ENCODE measurements around the gene NR3C1. TPM values are rescaled to one million over a fixed set of nuclear protein-coding genes. Genes with fewer than 3 reads are reported as not detected.

NR3C1 gene
- total and polyA plus RNA-seq, 2 of the 4 experiments (the other 2 are of a cell fraction): 13.7 to 77.4 TPM

- H3K4me2 ChIP-seq (ENCODE audit: low read depth, low read length): no peak overlapping the region
Observed at GRCh38 chr5:143340891-143341685, 62.4 kb downstream of the NR3C1 start.

More at GRCh38 chr5:143340891-143341685, 62.4 kb downstream of the NR3C1 start:
- Histone ChIP-seq H4K91ac (ENCODE audit: insufficient read depth, low read depth, low read length) (no peak overlapping the region), H3K9me1 (ENCODE audit: insufficient read depth, low read length) (peaks cover 13% of the 10 kb centered on the region), H3K27ac (ENCODE audit: insufficient read depth, low read length) (no peak overlapping the region; the same call in 1 of the 2 replicates), H3K56ac (ENCODE audit: extremely low read depth, insufficient read depth, low read length) (no peak overlapping the region), H2AK5ac (ENCODE audit: low read depth, low read length) (no peak overlapping the region), H2AK9ac (replicated peaks; ENCODE audit: low read depth, low read length, poor library complexity) (no peak overlapping the region), H4K5ac (ENCODE audit: low read depth, low read length) (no peak overlapping the region), H3K4me3 (ENCODE audit: insufficient read depth, low read depth, low read length) (no peak overlapping the region), H3K27me3 (ENCODE audit: control insufficient read depth, insufficient read depth, low read length) (no peaks in the 10 kb centered on the region), H2BK5ac (ENCODE audit: low read depth, low read length, poor library complexity, severe bottlenecking) (peak overlapping the region; percentile 53), H2BK15ac (ENCODE audit: low read depth, low read length) (no peak overlapping the region), H2BK120ac (ENCODE audit: low read depth, low read length) (peak overlapping the region; percentile 16; the same call in 1 of the 2 replicates), H3K79me1 (ENCODE audit: low read depth in 1 of 2, low read length in 2 of 2) (peaks cover 24 to 73% of the 10 kb centered on the region in 2 experiments), H2AFZ (replicated peaks; ENCODE audit: low read length, poor library complexity) (no peak overlapping the region), H3K23ac (ENCODE audit: low read depth, low read length) (no peak overlapping the region), H4K20me1 (ENCODE audit: insufficient read depth, low read length) (peaks cover 36% of the 10 kb centered on the region; the same call in 1 of the 2 replicates), H3K4ac (ENCODE audit: low read depth, low read length) (no peak overlapping the region), H2BK20ac (ENCODE audit: low read depth, low read length) (peak overlapping the region; percentile 21; the same call in 1 of the 2 replicates), H3K9ac (ENCODE audit: low read depth, low read length) (no peak overlapping the region), H3K9me3 (ENCODE audit: control insufficient read depth, insufficient read depth, low read length) (no peaks in the 10 kb centered on the region), H3K14ac (replicated peaks; ENCODE audit: low read depth, low read length) (no peak overlapping the region; the same call in 1 of the 2 replicates), H4K8ac (ENCODE audit: low read depth in 2 of 2, low read length in 2 of 2) (peak overlapping the region in 1 of 2 experiments; percentile 10; a peak in 1 of 4 replicates), H3K36me3 (ENCODE audit: control insufficient read depth, insufficient read depth, low read length) (no peaks in the 10 kb centered on the region; the same call in none of the 2 replicates), H3K4me1 (ENCODE audit: control insufficient read depth, insufficient read depth, low read length) (peaks cover 6% of the 10 kb centered on the region), H3K18ac (ENCODE audit: low read depth, low read length) (no peak overlapping the region; the same call in 1 of the 2 replicates)
- POLR2A ChIA-PET (ENCODE audit: unreplicated experiment): no interaction called here
- ATAC-seq (ENCODE audit: low read depth) (no peak), DNase-seq (peak; percentile 28)
- no TSS peak for BruUV-seq (replicated peaks)
- in situ Hi-C loops (cut with MboI; ENCODE audit: low sequenced_read_pairs) (no loop called here), intact Hi-C loops (cut with micrococcal nuclease) (loop anchor here (2.0 kb wide), 1 partner anchor 14 kb away; no protein-coding TSS in a partner anchor), dilution Hi-C loops (cut with HindIII; ENCODE audit: low sequenced_read_pairs, unreplicated experiment) (no loop called here)
- CTCF ChIA-PET: interaction anchor here (1.2 kb wide), 1 partner anchor 29 kb away, joined by 3 read pairs; no protein-coding TSS in a partner anchor
- WGBS, 2 experiments (ENCODE audit: extremely low coverage in 2 of 2, insufficient read length in 1 of 2): no CpG with 5 or more reads among the region's 3 CpGs
- TF ChIP-seq RCOR1 (IDR thresholded peaks at IDR 0.05; ENCODE audit: insufficient replicate concordance, low read length) (no peak), SMC3 (IDR thresholded peaks at IDR 0.05; ENCODE audit: low read depth, low read length) (no peak), POLR2A (IDR thresholded peaks at IDR 0.05; ENCODE audit: low read depth, low read length) (no peak), NFE2L2 (IDR thresholded peaks at IDR 0.05; ENCODE audit: low read depth, low read length) (no peak), MAFK (IDR thresholded peaks at IDR 0.05; ENCODE audit: low read depth, low read length) (no peak), FOS (IDR thresholded peaks at IDR 0.05; ENCODE audit: low read depth, low read length) (no peak), ELK1 (IDR thresholded peaks at IDR 0.05; ENCODE audit: borderline replicate concordance, low read depth, low read length) (no peak), RFX5 (IDR thresholded peaks at IDR 0.05; ENCODE audit: low read depth, low read length) (no peak), BHLHE40 (IDR thresholded peaks at IDR 0.05; ENCODE audit: low read depth, low read length) (no peak), CTCF (conservative IDR thresholded peaks at IDR 0.05; ENCODE audit: low read depth, low read length) (no peak)
